HG03025 (cell line): ENCODE data around the gene TRAF6.

Source experiments
- ATAC-seq: cut with Tn5 transposase; IDR thresholded peaks from one replicate; pipeline ENCODE4 v1.9.1; 2021; ENCODE audit warnings: mild to moderate bottlenecking, moderate library complexity; ENCODE audit not compliant: unreplicated experiment, low FRiP score

TRAF6 gene

DNA sequence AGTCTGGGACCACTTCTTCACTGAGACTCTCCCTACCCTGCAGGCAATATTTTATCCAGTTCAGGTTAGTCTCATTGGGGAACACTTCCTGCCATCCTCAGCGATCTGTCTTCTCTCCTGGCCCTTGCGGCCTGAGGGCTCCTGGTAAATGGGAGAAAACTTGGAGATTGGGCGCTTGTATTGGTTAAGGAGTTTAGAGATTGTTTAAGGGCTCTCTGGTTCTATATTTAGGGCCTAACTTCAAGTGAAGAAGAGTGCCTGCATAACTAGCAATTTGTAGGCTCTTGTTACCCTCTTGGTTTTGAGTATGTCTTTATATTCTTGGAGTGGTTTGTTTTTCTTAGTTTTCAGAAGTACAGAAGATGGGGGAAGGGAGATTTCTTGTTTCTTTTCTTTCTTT lies 72.7 kb downstream of the TRAF6 start:
- ATAC-seq = no peak
